ENCODE measurements around the gene CNPY2.
"Not testable (repeated sequence)": the region's sequence is repeated elsewhere in the genome, so short reads cannot be mapped to it uniquely, and the experiment has no call there.

The CNPY2 gene

GRCh38 chr12:56288705-56289387 lies 26.9 kb downstream of the CNPY2 start:
- Histone ChIP-seq H3K9me3 (ENCODE audit: control insufficient read depth, low read length) (no peaks in the 10 kb centered on the region), H3K27me3 (ENCODE audit: control insufficient read depth, insufficient read depth, low read length) (no peaks in the 10 kb centered on the region), H3K4me1 (no peaks in the 10 kb centered on the region), H3K4me2 (ENCODE audit: low read length) (no peak overlapping the region), H3K4me3 (ENCODE audit: low read depth, low read length) (no peak overlapping the region), H2AFZ (no peak overlapping the region), H3K27ac (no peak overlapping the region), H3K79me2 (peaks cover 34% of the 10 kb centered on the region), H3K36me3 (ENCODE audit: control insufficient read depth, insufficient read depth, low read length) (no peaks in the 10 kb centered on the region), H3K9ac (no peak overlapping the region)
- TF ChIP-seq, protein P1, sequence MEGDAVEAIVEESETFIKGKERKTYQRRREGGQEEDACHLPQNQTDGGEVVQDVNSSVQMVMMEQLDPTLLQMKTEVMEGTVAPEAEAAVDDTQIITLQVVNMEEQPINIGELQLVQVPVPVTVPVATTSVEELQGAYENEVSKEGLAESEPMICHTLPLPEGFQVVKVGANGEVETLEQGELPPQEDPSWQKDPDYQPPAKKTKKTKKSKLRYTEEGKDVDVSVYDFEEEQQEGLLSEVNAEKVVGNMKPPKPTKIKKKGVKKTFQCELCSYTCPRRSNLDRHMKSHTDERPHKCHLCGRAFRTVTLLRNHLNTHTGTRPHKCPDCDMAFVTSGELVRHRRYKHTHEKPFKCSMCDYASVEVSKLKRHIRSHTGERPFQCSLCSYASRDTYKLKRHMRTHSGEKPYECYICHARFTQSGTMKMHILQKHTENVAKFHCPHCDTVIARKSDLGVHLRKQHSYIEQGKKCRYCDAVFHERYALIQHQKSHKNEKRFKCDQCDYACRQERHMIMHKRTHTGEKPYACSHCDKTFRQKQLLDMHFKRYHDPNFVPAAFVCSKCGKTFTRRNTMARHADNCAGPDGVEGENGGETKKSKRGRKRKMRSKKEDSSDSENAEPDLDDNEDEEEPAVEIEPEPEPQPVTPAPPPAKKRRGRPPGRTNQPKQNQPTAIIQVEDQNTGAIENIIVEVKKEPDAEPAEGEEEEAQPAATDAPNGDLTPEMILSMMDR (IDR thresholded peaks at IDR 0.05) = no peak

DNA sequence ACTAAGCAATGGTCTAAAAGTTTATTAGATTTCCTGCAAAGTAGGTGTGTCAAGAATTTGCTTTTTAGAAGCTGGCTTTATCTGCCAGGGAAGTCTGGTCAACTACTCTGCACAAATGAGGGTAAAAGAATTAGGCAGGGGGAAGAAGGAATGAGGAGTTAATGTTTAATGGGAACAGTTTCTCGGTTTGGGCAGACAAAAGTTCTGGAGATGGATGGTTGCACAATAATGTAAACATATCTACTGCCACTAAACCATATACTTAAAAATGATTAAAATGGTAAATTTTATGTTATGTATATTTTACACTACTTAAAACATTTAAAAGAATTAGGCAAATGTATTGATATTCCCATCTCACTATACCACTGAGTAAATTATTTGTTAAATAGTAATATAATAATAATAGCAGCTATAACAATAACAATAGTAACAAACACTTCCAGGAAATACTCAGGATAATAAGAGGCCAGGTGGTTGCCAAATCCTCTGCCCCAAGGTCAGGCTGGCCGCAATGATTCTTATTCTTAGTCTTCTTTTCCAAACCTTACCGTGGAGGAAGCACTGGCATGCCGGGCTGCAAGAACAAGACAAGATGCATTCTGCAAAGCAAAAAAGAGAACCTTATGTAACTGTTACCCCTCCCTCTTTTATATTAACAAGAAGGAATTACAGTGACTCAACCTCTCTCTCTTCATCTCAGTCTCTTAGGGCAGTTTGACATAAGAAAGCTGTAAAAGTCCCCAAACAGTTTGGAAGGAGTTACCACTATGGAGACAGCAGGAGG lies 29.6 kb downstream of the CNPY2 start:
- Histone ChIP-seq H3K9ac (no peak overlapping the region), H3K36me3 (ENCODE audit: control insufficient read depth, insufficient read depth, low read length) (no peaks in the 10 kb centered on the region), H2AFZ (no peak overlapping the region), H3K4me2 (ENCODE audit: low read length) (no peak overlapping the region), H3K4me3 (ENCODE audit: low read depth, low read length) (no peak overlapping the region), H3K79me2 (peaks cover 14% of the 10 kb centered on the region), H3K4me1 (no peaks in the 10 kb centered on the region), H3K27me3 (ENCODE audit: control insufficient read depth, insufficient read depth, low read length) (no peaks in the 10 kb centered on the region), H3K27ac (no peak overlapping the region), H3K9me3 (ENCODE audit: control insufficient read depth, low read length) (no peaks in the 10 kb centered on the region)
- TF ChIP-seq, protein P1 (IDR thresholded peaks at IDR 0.05) = no peak

DNA sequence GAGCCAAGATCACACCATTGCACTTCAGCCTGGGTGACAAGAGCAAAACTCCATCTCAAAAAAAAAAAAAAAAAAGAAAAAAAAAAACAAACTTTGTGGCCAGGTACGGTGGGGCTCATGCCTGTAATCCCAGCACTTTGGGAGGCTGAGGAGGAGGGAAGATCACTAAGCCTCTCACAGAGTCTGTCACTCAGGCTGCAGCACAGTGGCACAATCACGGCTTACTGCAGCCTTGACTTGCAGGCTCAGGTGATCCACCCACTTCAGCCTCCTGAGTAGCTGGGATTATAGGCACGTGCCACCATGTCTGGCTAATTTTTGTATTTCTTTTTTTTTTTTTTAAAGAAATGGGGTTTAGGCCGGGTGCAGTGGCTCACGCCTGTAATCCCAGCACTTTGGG lies 31.5 kb downstream of the CNPY2 start:
- H3K4me1 ChIP-seq; H3K27me3 ChIP-seq (ENCODE audit: control insufficient read depth, insufficient read depth, low read length); H3K4me3 ChIP-seq (ENCODE audit: low read depth, low read length); H3K9me3 ChIP-seq (ENCODE audit: control insufficient read depth, low read length); H3K9ac ChIP-seq; H3K27ac ChIP-seq; H3K4me2 ChIP-seq (ENCODE audit: low read length); H2AFZ ChIP-seq; H3K36me3 ChIP-seq (ENCODE audit: control insufficient read depth, insufficient read depth, low read length); H3K79me2 ChIP-seq: not testable (repeated sequence)

DNA sequence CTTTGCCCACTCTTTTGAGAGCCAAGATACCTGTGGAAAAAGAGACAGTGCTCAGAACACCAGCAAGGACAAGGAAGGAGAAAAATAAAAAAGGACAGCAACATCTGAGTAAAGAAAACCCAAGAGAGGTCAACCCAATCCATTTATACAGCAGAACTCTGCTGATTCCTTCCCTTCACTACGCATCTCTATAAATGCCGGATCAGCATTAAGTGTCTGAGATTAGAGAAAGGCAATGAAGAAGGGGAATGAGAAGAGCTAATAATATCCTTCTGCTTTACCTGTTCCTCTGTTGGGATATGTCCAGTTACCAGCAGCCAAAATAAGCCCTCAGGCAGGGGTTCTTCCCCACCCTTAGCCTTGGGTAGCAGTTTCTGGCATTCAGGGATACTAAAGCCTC lies 33.2 kb downstream of the CNPY2 start:
- Histone ChIP-seq H3K9ac (no peak overlapping the region), H3K27me3 (ENCODE audit: control insufficient read depth, insufficient read depth, low read length) (no peaks in the 10 kb centered on the region), H3K9me3 (ENCODE audit: control insufficient read depth, low read length) (no peaks in the 10 kb centered on the region), H3K36me3 (ENCODE audit: control insufficient read depth, insufficient read depth, low read length) (no peaks in the 10 kb centered on the region), H2AFZ (no peak overlapping the region), H3K27ac (no peak overlapping the region), H3K79me2 (peaks cover 2% of the 10 kb centered on the region), H3K4me1 (no peaks in the 10 kb centered on the region), H3K4me2 (ENCODE audit: low read length) (no peak overlapping the region), H3K4me3 (ENCODE audit: low read depth, low read length) (no peak overlapping the region)
- TF ChIP-seq, protein P1 (IDR thresholded peaks at IDR 0.05) = no peak

GRCh38 chr12:56282030-56282429 lies 33.8 kb downstream of the CNPY2 start:
- H3K9ac ChIP-seq = no peak overlapping the region
- H3K4me2 ChIP-seq (ENCODE audit: low read length) = no peak overlapping the region
- peaks cover 2% of the 10 kb centered on the region for H3K79me2 ChIP-seq
- no peak overlapping the region for H2AFZ ChIP-seq
- no peaks in the 10 kb centered on the region for H3K36me3 ChIP-seq (ENCODE audit: control insufficient read depth, insufficient read depth, low read length)
- no peak overlapping the region for H3K4me3 ChIP-seq (ENCODE audit: low read depth, low read length)
- TF ChIP-seq, protein P1 (IDR thresholded peaks at IDR 0.05) = no peak
- no peaks in the 10 kb centered on the region for H3K27me3 ChIP-seq (ENCODE audit: control insufficient read depth, insufficient read depth, low read length)
- H3K4me1 ChIP-seq = no peaks in the 10 kb centered on the region
- H3K27ac ChIP-seq = no peak overlapping the region
- H3K9me3 ChIP-seq (ENCODE audit: control insufficient read depth, low read length) = no peaks in the 10 kb centered on the region

Data from parathyroid adenoma (tissue), 2 donors.